Liver (tissue), 9 donors: ENCODE data around the gene GNG13. TPM values are rescaled to one million over a fixed set of nuclear protein-coding genes. Genes with fewer than 3 reads are reported as not detected.

Experiments
- DNase-seq: peaks from one replicate; pipeline ENCODE4 v3.0.0-alpha.2; 2017; ENCODE audit warnings: low spot score
- H3K27ac ChIP-seq, 2 donors: one replicate each; pipeline ENCODE4 v1.7.0; 2013; ENCODE audit warnings: inconsistent platforms in 2 of 2, low read length in 2 of 2, control low read depth in 1 of 2, low read depth in 1 of 2, mild to moderate bottlenecking in 1 of 2
- H3K27me3 ChIP-seq, 4 donors: one replicate each; pipeline versions ENCODE4 v1.6.1 to v1.7.0; 2013; ENCODE audit warnings: low read length in 3 of 4, inconsistent platforms in 1 of 4, mild to moderate bottlenecking in 1 of 4, moderate library complexity in 1 of 4; ENCODE audit not compliant: control insufficient read depth in 4 of 4, insufficient read depth in 4 of 4
- H3K36me3 ChIP-seq, 4 donors: one replicate each; pipeline versions ENCODE4 v1.6.1 to v1.7.0; 2013; ENCODE audit warnings: low read length in 3 of 4, mild to moderate bottlenecking in 3 of 4, low read depth in 1 of 4, moderate library complexity in 1 of 4; ENCODE audit not compliant: control insufficient read depth in 4 of 4, insufficient read depth in 3 of 4
- H3K4me1 ChIP-seq, 4 donors: one replicate each; pipeline versions ENCODE4 v1.6.1 to v1.7.0; 2013; ENCODE audit warnings: low read length in 3 of 4, mild to moderate bottlenecking in 3 of 4, moderate library complexity in 1 of 4; ENCODE audit not compliant: control insufficient read depth in 4 of 4, insufficient read depth in 4 of 4
- H3K4me3 ChIP-seq, 3 donors: one replicate each; pipeline versions ENCODE4 v1.6.1 to v1.7.0; 2013; ENCODE audit warnings: low read length in 3 of 3, control low read depth in 1 of 3, low read depth in 1 of 3, mild to moderate bottlenecking in 1 of 3
- H3K9ac ChIP-seq, 2 donors: one replicate each; pipeline ENCODE4 v1.7.0; 2013; ENCODE audit warnings: low read length in 2 of 2, mild to moderate bottlenecking in 2 of 2, moderate library complexity in 2 of 2, control low read depth in 1 of 2, low read depth in 1 of 2
- H3K9me3 ChIP-seq, 4 donors: one replicate each; pipeline versions ENCODE4 v1.6.1 to v1.7.0; 2013; ENCODE audit warnings: low read length in 3 of 4; ENCODE audit not compliant: control insufficient read depth in 4 of 4
- EGR1 ChIP-seq, 2 donors: IDR thresholded peaks; 2 replicates each; pipeline ENCODE4 v1.6.1; 2016 to 2018; ENCODE audit warnings: antibody characterized with exemption in 2 of 2, low read depth in 2 of 2
- FOXA1 ChIP-seq: IDR thresholded peaks from 2 replicates; pipeline ENCODE4 v1.6.1; 2016; ENCODE audit warnings: antibody characterized with exemption
- FOXA2 ChIP-seq: IDR thresholded peaks from 2 replicates; pipeline ENCODE4 v1.6.1; 2016; ENCODE audit warnings: antibody characterized with exemption
- GABPA ChIP-seq, 2 donors: IDR thresholded peaks in 1 of 2; conservative IDR thresholded peaks in 1 of 2; 2 replicates each; pipeline ENCODE4 v1.6.1; 2016; ENCODE audit warnings: antibody characterized with exemption in 2 of 2, mild to moderate bottlenecking in 1 of 2, moderate library complexity in 1 of 2
- HNF4A ChIP-seq, 2 donors: conservative IDR thresholded peaks; 2 replicates each; pipeline ENCODE4 v1.6.1; 2016; ENCODE audit warnings: antibody characterized with exemption in 2 of 2, mild to moderate bottlenecking in 2 of 2
- HNF4G ChIP-seq: IDR thresholded peaks from 2 replicates; pipeline ENCODE4 v1.6.1; 2016; ENCODE audit warnings: antibody characterized with exemption
- JUND ChIP-seq, 2 donors: IDR thresholded peaks; 2 replicates each; pipeline ENCODE4 v1.6.1; 2016; ENCODE audit warnings: antibody characterized with exemption in 2 of 2
- NR2F2 ChIP-seq: IDR thresholded peaks from 2 replicates; pipeline ENCODE4 v1.6.1; 2016; ENCODE audit warnings: antibody characterized with exemption
- RAD21 ChIP-seq, 2 donors: IDR thresholded peaks; 2 replicates each; pipeline ENCODE4 v1.6.1; 2016; ENCODE audit warnings: antibody characterized with exemption in 2 of 2, mild to moderate bottlenecking in 2 of 2
- RXRA ChIP-seq, 2 donors: IDR thresholded peaks; 2 replicates each; pipeline ENCODE4 v1.6.1; 2017 to 2018; ENCODE audit warnings: antibody characterized with exemption in 2 of 2, mild to moderate bottlenecking in 1 of 2
- SP1 ChIP-seq: IDR thresholded peaks from 2 replicates; pipeline ENCODE4 v1.6.1; 2018; ENCODE audit warnings: antibody characterized with exemption, mild to moderate bottlenecking
- TAF1 ChIP-seq: conservative IDR thresholded peaks from 2 replicates; pipeline ENCODE4 v1.6.1; 2016; ENCODE audit warnings: antibody characterized with exemption, mild to moderate bottlenecking
- YY1 ChIP-seq: IDR thresholded peaks from 2 replicates; pipeline ENCODE4 v1.6.1; 2016; ENCODE audit warnings: antibody characterized with exemption, mild to moderate bottlenecking
- WGBS: extraction: QIAGEN DNeasy Blood & Tissue Kit; methylation state at CpG from one replicate; pipeline ENCODE4 v1.1.7; 2013; 5-methylcytosine and 5-hydroxymethylcytosine counted together
- polyA plus RNA-seq, 2 donors: library from polyadenylated mRNA; stranded (reverse) in 1 of 2; unstranded in 1 of 2; fragments of 200-250 nt in 1 of 2; fragments of >200 nt in 1 of 2; fragmentation: Nextera tagmentation in 1 of 2; extraction: Ambion mirVana in 1 of 2; gene quantifications; one replicate each; pipeline versions ENCODE4 v1.2.1 to v1.2.3, GENCODE V29; 2013 to 2015
- total RNA-seq, 2 donors: library from RNA; depleted of rRNA; stranded (reverse); fragments of >200 nt; gene quantifications; one replicate each; pipeline ENCODE4 v1.2.3, GENCODE V29; 2014
- TF ChIP-seq, protein P1 (sequence below): IDR thresholded peaks from 2 replicates; pipeline ENCODE4 v1.6.1; 2016; ENCODE audit warnings: antibody characterized with exemption
- TF ChIP-seq, protein P2 (sequence below): IDR thresholded peaks from 2 replicates; pipeline ENCODE4 v1.6.1; 2016; ENCODE audit warnings: antibody characterized with exemption
- TF ChIP-seq, protein P3 (sequence below): IDR thresholded peaks from 2 replicates; pipeline ENCODE4 v1.6.1; 2016; ENCODE audit warnings: antibody characterized with exemption
- TF ChIP-seq, protein P4 (sequence below): fragments of 150-350 bp; IDR thresholded peaks from 2 replicates; pipeline ENCODE4 v1.5.1; 2017; ENCODE audit warnings: improper control_type of control experiment, low read depth, low read length; ENCODE audit not compliant: missing input control
- TF ChIP-seq, protein P5 (sequence below): IDR thresholded peaks from 2 replicates; pipeline ENCODE4 v1.6.1; 2016; ENCODE audit warnings: antibody characterized with exemption, mild to moderate bottlenecking
- donor health status: healthy.
- donor health status: healthy.
- donor health status: healthy.
- donor health status: healthy.
- donor health status: healthy.

GNG13 gene
- total and polyA plus RNA-seq, 4 donors, result not detected

DNA sequence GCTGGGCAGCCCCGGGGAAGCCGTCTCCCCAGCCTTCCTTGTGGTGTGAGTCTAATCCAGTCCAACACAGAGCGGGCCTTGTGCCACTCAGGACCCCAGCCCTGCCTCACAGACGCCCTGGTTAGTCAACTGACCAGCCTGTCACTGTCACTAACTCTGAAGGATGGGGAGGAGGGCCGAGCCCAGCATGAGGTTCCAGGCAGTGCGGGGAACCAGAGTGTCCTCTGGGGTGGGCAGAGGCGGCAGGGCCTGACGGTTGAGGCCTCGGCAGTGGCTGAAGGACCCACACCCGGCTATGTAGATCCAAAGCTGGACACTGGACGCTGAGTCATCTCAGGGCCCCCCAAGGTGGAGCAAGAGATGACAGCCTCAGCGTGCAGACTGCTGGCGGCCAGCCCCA lies 21.0 kb downstream of the GNG13 start:
- DNase-seq, result no peak
- H3K27ac ChIP-seq, result no peak overlapping the region
- no peak for TF ChIP-seq JUND (IDR thresholded peaks at IDR 0.05)
- TF ChIP-seq, protein P1, sequence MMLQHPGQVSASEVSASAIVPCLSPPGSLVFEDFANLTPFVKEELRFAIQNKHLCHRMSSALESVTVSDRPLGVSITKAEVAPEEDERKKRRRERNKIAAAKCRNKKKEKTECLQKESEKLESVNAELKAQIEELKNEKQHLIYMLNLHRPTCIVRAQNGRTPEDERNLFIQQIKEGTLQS, result no peak
- TF ChIP-seq YY1, result no peak
- TF ChIP-seq, protein P2, sequence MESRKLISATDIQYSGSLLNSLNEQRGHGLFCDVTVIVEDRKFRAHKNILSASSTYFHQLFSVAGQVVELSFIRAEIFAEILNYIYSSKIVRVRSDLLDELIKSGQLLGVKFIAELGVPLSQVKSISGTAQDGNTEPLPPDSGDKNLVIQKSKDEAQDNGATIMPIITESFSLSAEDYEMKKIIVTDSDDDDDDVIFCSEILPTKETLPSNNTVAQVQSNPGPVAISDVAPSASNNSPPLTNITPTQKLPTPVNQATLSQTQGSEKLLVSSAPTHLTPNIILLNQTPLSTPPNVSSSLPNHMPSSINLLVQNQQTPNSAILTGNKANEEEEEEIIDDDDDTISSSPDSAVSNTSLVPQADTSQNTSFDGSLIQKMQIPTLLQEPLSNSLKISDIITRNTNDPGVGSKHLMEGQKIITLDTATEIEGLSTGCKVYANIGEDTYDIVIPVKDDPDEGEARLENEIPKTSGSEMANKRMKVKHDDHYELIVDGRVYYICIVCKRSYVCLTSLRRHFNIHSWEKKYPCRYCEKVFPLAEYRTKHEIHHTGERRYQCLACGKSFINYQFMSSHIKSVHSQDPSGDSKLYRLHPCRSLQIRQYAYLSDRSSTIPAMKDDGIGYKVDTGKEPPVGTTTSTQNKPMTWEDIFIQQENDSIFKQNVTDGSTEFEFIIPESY, result no peak
- no peak for TF ChIP-seq HNF4A (conservative IDR thresholded peaks at IDR 0.05)
- TF ChIP-seq HNF4G, result no peak
- TF ChIP-seq, protein P3, sequence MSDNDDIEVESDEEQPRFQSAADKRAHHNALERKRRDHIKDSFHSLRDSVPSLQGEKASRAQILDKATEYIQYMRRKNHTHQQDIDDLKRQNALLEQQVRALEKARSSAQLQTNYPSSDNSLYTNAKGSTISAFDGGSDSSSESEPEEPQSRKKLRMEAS, result no peak
- TF ChIP-seq RXRA (IDR thresholded peaks at IDR 0.05), result no peak
- TF ChIP-seq TAF1, result no peak
- TF ChIP-seq GABPA (IDR thresholded peaks at IDR 0.05 in 1 of 2, conservative IDR thresholded peaks at IDR 0.05 in 1 of 2), result no peak
- no peak for TF ChIP-seq RAD21 (IDR thresholded peaks at IDR 0.05)
- TF ChIP-seq FOXA1, result no peak
- TF ChIP-seq NR2F2, result no peak
- TF ChIP-seq, protein P4, sequence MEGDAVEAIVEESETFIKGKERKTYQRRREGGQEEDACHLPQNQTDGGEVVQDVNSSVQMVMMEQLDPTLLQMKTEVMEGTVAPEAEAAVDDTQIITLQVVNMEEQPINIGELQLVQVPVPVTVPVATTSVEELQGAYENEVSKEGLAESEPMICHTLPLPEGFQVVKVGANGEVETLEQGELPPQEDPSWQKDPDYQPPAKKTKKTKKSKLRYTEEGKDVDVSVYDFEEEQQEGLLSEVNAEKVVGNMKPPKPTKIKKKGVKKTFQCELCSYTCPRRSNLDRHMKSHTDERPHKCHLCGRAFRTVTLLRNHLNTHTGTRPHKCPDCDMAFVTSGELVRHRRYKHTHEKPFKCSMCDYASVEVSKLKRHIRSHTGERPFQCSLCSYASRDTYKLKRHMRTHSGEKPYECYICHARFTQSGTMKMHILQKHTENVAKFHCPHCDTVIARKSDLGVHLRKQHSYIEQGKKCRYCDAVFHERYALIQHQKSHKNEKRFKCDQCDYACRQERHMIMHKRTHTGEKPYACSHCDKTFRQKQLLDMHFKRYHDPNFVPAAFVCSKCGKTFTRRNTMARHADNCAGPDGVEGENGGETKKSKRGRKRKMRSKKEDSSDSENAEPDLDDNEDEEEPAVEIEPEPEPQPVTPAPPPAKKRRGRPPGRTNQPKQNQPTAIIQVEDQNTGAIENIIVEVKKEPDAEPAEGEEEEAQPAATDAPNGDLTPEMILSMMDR, result no peak
- TF ChIP-seq EGR1 (IDR thresholded peaks at IDR 0.05; ENCODE audit: low read depth in 2 of 2), result no peak
- no peak for TF ChIP-seq FOXA2
- TF ChIP-seq, protein P5, sequence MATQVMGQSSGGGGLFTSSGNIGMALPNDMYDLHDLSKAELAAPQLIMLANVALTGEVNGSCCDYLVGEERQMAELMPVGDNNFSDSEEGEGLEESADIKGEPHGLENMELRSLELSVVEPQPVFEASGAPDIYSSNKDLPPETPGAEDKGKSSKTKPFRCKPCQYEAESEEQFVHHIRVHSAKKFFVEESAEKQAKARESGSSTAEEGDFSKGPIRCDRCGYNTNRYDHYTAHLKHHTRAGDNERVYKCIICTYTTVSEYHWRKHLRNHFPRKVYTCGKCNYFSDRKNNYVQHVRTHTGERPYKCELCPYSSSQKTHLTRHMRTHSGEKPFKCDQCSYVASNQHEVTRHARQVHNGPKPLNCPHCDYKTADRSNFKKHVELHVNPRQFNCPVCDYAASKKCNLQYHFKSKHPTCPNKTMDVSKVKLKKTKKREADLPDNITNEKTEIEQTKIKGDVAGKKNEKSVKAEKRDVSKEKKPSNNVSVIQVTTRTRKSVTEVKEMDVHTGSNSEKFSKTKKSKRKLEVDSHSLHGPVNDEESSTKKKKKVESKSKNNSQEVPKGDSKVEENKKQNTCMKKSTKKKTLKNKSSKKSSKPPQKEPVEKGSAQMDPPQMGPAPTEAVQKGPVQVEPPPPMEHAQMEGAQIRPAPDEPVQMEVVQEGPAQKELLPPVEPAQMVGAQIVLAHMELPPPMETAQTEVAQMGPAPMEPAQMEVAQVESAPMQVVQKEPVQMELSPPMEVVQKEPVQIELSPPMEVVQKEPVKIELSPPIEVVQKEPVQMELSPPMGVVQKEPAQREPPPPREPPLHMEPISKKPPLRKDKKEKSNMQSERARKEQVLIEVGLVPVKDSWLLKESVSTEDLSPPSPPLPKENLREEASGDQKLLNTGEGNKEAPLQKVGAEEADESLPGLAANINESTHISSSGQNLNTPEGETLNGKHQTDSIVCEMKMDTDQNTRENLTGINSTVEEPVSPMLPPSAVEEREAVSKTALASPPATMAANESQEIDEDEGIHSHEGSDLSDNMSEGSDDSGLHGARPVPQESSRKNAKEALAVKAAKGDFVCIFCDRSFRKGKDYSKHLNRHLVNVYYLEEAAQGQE, result no peak
- TF ChIP-seq SP1, result no peak
- no peak overlapping the region for H3K9ac ChIP-seq
- H3K36me3 ChIP-seq, result no peaks in the 10 kb centered on the region
- H3K4me1 ChIP-seq, result no peaks in the 10 kb centered on the region
- WGBS, result 71% methylated on average over 13 of the region's 13 CpGs
- H3K27me3 ChIP-seq, result peaks cover 0 to 4% (median 0%) of the 10 kb centered on the region in 4 donors
- no peaks in the 10 kb centered on the region for H3K9me3 ChIP-seq
- H3K4me3 ChIP-seq, result no peak overlapping the region
